22Rv1 (cell line): ENCODE results near the gene SLCO3A1.

Experiments used
- CTCF ChIP-seq: fragments of 450-650 bp; IDR thresholded peaks from 2 replicates; pipeline ENCODE4 v1.5.1; 2017; ENCODE audit warnings: mild to moderate bottlenecking
- ZFX ChIP-seq: fragments of 450-650 bp; IDR thresholded peaks from 2 replicates; pipeline ENCODE4 v1.6.1; 2017; ENCODE audit warnings: antibody characterized with exemption, borderline replicate concordance

GRCh38 chr15:91975241-91975978 lies 121.9 kb downstream of the SLCO3A1 start:
- TF ChIP-seq CTCF, result no peak
- no peak for TF ChIP-seq ZFX
